Frontal cortex (tissue), 4 donors: ENCODE measurements around the gene SMYD4. TPM values are rescaled to one million over a fixed set of nuclear protein-coding genes. Genes with fewer than 3 reads are reported as not detected.
"Not testable (repeated sequence)": the region's sequence is repeated elsewhere in the genome, so short reads cannot be mapped to it uniquely, and the experiment has no call there.

Experiments
- DNase-seq, 2 donors: peaks; one replicate each; pipeline ENCODE4 v3.0.0; 2012; ENCODE audit warnings: low spot score in 2 of 2
- FAIRE-seq: peaks from 2 replicates; lab custom pipeline; 2012; peaks lifted over from hg19 to GRCh38; lab: Jason Lieb, UNC
- total RNA-seq: library from RNA; depleted of rRNA; stranded (reverse); fragments of >200 nt; gene quantifications from one replicate; pipeline ENCODE4 v1.2.3, GENCODE V29; 2014
- donor health status: control.
- donor health status: control.
- donor health status: control.

Gene SMYD4, protein sequence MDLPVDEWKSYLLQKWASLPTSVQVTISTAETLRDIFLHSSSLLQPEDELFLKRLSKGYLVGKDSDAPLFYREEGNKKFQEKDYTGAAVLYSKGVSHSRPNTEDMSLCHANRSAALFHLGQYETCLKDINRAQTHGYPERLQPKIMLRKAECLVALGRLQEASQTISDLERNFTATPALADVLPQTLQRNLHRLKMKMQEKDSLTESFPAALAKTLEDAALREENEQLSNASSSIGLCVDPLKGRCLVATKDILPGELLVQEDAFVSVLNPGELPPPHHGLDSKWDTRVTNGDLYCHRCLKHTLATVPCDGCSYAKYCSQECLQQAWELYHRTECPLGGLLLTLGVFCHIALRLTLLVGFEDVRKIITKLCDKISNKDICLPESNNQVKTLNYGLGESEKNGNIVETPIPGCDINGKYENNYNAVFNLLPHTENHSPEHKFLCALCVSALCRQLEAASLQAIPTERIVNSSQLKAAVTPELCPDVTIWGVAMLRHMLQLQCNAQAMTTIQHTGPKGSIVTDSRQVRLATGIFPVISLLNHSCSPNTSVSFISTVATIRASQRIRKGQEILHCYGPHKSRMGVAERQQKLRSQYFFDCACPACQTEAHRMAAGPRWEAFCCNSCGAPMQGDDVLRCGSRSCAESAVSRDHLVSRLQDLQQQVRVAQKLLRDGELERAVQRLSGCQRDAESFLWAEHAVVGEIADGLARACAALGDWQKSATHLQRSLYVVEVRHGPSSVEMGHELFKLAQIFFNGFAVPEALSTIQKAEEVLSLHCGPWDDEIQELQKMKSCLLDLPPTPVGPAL
- total RNA-seq: 8.6 TPM

DNA sequence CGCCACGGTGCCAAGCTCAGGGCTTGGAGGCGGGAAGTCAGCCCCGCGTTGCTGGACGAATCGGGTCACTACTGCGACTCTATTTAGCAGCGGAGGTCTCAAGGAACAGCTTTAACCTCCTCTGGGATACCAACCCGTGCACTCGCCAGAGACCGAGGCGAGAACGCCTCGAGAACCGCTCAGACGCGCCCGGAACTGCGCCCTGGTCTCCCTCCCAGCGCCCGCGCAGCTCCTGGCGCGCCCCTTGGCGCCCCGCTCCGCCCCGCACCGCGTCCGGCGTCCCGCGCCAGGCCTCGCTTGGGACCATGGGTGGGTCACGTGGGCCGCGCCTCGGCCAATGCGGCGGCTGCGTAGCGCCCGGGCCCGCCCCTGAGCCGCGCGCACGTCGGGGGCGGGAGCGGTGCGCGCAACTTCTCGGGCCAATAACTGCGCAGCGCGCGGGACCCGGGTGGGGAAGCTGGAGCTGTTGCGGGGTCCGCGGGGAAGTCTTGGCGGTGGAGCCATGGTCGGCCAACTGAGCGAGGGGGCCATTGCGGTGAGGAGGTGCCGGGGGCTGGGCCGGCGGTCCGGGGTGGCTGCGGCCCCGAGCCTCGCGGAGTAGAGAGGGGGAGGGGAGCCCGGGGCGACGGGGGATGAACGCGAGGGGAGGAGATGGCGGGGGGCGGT is at the start of gene SMYD4, which contains the start of gene RPA1:
Gene SMYD4, minus strand, starts transcription at position 311 of the 666 bp plus-strand sequence. CDS start 1,908 bp downstream, outside the sequence.
Gene RPA1, plus strand, starts transcription at position 414 of the 666 bp plus-strand sequence. Its CDS starts 89 bp downstream, at position 503.
- no peak for FAIRE-seq
- peak; percentile 97 for DNase-seq

DNA sequence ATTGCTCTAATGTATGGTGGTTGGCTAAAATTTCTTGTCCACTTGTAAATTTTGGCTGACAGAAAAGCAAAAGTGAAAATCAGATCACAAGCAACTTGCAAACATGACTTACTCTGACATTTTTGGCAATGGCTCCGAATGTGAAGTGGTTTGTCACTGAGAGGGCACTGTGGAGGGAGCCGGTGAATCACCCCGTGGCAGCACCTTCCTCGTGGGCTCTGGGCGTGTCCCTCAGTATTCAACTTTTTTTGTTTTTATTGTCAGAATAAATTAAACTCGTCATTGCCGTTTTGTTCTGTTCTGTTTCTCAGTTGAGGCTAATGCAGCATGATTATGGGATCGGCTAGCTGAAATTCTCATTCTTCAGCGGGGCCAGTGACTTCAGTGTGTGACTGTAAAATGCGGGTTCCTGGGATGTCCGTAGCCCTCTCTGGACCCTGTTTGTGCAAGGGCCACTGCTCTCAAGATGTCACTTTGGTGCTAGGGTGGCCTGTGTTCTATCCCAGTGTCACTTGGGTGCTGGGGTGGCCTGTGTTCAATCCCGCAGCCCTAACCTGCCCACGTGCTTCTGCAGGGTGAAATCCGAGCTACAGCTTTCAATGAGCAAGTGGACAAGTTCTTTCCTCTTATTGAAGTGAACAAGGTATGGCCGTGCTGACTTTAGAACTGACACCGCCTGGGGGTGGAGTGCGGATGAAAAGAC is 48.9 kb upstream of the SMYD4 start:
- FAIRE-seq (no peak), DNase-seq (no peak)

DNA sequence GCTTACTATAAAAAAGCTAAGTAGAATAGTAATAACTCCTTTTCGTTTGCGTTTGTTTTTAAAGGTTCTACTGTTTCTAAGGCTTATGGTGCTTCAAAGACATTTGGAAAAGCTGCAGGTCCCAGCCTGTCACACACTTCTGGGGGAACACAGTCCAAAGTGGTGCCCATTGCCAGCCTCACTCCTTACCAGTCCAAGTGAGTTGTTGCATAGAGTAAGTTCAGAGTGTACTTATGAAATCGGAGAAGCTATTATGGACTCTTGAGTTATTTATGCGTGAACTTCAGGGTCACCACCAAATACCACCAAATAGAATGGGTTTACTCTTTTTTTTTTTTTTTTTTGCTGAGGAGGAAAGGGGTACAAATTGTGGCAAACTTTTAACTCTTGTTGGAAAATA is 45.9 kb upstream of the SMYD4 start:
- no peak for DNase-seq
- FAIRE-seq: no peak

DNA sequence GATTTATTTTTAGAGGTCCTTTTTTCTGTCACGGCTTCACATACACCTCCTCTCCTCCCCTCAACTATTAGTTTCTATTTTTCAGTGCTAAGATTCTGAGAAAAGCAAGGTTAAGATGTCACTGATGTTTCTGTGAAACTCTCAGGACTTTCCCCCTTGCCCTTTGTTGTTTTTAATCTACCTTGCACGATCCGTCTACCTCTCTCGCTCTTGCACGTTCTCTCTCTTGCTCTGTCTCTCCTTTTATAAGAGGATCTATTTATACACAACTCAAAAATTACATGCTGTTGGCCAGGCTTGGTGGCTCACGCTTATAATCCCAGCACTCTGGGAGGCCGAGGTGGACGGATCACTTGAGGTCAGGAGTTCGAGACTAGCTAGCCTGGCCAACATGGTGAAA is 43.7 kb upstream of the SMYD4 start:
- DNase-seq (no peak), FAIRE-seq (no peak)

DNA sequence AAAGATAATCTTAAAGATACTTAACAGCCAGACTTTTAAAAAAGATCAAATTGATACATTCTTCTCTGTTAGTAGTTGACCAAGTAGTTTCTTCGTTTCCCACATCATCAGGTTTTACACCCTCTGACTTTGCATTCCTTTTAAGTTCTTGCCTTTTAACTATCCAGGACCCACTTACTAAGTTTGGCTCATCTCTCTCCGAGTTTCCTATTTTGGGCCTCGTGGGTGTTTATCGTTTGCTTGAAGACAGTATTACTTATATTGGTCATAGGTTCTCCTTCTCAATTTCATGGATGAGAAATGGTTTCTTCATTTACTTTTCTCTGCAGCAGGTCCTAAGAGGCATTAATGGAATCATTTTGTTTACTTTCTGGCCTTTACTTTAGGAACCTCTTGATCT is 43.3 kb upstream of the SMYD4 start:
- FAIRE-seq (no peak), DNase-seq (no peak)

DNA sequence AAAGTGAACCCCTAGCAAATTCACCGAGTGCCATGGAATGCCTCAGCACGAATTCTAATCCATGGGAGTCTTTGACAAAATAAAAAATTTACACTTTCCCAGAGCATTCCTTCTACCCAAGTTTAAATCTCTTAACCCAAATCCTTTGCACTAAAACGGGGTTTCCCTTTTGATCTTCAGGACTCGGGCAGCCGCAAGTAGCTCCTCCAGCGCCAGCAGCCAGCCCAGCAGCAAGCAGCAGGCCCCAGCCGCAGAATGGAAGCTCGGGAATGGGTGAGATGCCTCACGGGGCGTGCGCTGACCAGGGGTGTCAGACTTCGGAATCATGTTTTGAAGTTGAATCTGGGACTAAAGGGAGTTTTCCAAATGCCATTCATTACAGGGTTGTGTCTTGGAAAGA is 42.6 kb upstream of the SMYD4 start:
- no peak for FAIRE-seq

GRCh38 chr17:1871756-1872155 is 42.1 kb upstream of the SMYD4 start:
- DNase-seq (no peak), FAIRE-seq (no peak)

More for the DNA sequence above, 42.6 kb upstream of the SMYD4 start:
- no peak for DNase-seq

DNA sequence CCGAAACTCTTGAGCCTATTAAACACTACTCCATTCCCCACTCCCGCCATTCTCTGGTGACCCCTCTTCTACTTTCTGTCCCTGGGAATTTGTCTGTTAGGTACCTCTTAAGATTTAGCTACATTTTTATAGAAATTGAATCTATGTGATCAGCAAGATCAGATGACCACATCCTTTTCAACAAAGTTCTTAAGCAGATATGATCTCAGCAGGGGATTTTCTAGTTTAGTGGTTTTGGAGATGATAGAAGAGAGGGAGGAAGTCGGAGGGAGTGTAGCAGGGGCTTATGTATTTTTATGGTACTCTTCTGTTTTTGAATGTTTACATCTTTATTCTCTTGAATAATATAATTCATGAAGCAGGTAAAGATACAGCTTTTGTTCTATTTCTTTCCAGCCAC is 40.9 kb upstream of the SMYD4 start:
- no peak for DNase-seq

GRCh38 chr17:1868090-1868489 is 38.4 kb upstream of the SMYD4 start:
- DNase-seq (no peak), FAIRE-seq (no peak)

More for the DNA sequence above, 40.9 kb upstream of the SMYD4 start:
- no peak for FAIRE-seq

- no peak for FAIRE-seq
- no peak for DNase-seq
Measured at GRCh38 chr17:1867307-1867706, 37.6 kb upstream of the SMYD4 start.

- no peak for FAIRE-seq
Measured at GRCh38 chr17:1865252-1866037, 35.7 kb upstream of the SMYD4 start.

GRCh38 chr17:1861391-1862010 is 31.8 kb upstream of the SMYD4 start:
- no peak for DNase-seq
- no peak for FAIRE-seq

More at GRCh38 chr17:1865252-1866037, 35.7 kb upstream of the SMYD4 start:
- no peak for DNase-seq

DNA sequence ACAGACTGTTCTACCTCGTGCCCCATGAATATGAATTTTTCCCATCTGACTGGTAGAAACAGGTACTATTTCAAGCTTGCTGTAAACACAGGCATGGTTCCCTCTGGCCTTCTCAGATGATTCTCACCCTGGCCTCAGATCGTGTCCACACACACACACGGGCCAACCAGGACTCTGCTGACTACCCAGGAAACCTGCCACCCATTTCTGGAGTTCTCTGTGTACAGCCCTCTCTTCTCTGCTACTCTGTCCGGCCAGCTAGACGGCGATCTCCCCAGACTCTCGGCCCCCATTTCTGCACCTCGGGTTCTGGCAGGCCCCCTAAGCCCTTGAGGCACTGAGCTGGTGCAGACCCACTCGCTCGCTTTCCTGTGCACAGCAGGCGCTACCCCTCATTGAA is 31.3 kb upstream of the SMYD4 start:
- no peak for FAIRE-seq
- DNase-seq: no peak

GRCh38 chr17:1856462-1856861 is 26.8 kb upstream of the SMYD4 start:
- not testable (repeated sequence) for FAIRE-seq, DNase-seq

DNA sequence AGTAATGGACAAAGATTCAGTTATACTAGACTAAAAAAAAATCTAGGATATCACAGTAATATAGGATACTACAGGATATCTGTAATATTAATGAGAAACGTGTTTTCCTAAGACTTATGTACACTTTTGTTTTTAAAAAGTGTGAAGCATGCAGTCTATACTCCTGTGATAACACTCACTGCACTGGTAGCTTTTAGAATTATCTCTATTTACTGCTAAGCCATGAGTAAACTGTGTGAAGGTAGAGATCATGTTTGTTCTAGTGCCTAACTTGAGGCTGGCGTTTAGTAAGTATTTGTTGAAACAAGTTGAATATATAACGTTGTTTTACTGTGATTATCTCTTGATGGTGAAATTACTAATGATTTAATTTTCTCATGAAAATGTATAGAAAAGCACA is 24.0 kb upstream of the SMYD4 start:
- DNase-seq: no peak
- FAIRE-seq: no peak

- DNase-seq: no peak
Measured at GRCh38 chr17:1852327-1852726, 22.6 kb upstream of the SMYD4 start.

DNA sequence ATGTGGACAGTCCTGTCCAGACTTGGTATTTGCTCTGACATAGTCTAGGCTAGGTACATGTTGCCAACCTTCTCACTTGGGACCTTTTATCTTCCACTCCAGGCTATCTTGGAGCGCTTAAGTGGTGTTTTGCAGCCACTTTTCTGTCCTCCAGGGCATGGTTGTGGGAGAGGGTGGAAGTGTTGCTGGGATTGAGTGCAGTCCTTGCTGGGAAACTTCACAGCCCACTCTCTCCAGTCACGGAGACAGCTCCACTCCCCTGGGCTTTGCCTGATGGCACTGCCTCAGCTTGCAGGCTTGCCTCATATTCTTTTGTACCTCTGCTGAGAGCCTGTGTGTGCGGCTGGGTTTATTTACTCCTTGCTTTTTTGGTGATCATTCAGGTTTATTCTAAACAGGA is 17.5 kb upstream of the SMYD4 start:
- FAIRE-seq (no peak), DNase-seq (no peak)

More at GRCh38 chr17:1852327-1852726, 22.6 kb upstream of the SMYD4 start:
- FAIRE-seq: no peak

DNA sequence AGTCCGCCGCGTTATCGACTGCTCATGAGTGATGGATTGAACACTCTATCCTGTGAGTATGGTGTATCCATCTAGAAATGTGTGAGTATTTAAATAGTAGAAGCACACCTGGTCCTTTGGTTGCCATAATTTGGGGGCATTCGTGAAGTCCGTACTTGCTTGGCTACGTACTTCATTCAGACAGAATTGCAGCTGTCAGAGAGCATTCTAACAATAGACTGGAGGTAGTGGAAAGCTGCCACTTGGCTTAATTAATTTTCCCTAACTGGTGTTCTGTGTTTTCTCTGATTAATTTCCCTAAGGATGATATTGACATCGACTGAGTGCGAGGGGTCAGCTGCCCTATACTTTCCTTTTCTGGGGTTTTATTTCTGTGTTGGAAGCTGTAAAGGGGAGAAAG is 14.2 kb upstream of the SMYD4 start:
- FAIRE-seq (no peak), DNase-seq (no peak)

DNA sequence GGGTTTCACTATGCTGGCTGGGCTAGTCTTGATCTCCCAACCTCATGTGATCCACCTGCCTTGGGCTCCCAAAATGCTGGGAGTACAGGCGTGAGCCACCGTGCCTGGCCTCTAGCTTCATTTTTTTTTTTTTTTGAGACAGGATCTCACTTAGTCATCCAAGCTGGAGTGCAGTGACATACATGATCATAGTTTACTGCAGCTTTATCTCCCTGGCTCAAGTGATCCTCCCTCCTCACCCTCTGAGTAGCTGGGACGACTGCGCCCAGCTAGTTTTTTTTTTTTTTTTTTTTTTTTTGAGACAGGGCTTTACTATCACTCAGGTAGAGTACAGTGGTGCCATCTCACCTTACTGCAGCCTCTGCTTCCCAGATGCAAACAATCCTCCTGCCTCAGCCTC is 9.8 kb upstream of the SMYD4 start:
- DNase-seq (no peak), FAIRE-seq (no peak)
